Progenitor cell of endocrine pancreas (in vitro differentiated cells): ENCODE measurements around the gene EMCN. TPM values are rescaled to one million over a fixed set of nuclear protein-coding genes. Genes with fewer than 3 reads are reported as not detected.

Source experiments
- DNase-seq: peaks from one replicate; pipeline ENCODE4 v3.0.0; 2021; ENCODE audit warnings: low spot score; ENCODE audit not compliant: unreplicated experiment
- H3K27ac Mint-ChIP-seq: 2 replicates; pipeline ENCODE4 v1.8.0; 2021; ENCODE audit warnings: mild to moderate bottlenecking, moderate library complexity, mixed read lengths
- H3K27me3 Mint-ChIP-seq: 2 replicates; pipeline ENCODE4 v1.8.0; 2021; ENCODE audit warnings: mixed read lengths
- H3K36me3 Mint-ChIP-seq: 2 replicates; pipeline ENCODE4 v1.8.0; 2022; ENCODE audit warnings: mixed read lengths; ENCODE audit not compliant: insufficient read depth
- H3K4me1 Mint-ChIP-seq: 2 replicates; pipeline ENCODE4 v1.8.0; 2021; ENCODE audit warnings: low read depth, mixed read lengths
- H3K4me3 Mint-ChIP-seq: 2 replicates; pipeline ENCODE4 v1.8.0; 2021; ENCODE audit warnings: low read depth, mild to moderate bottlenecking, moderate library complexity, mixed read lengths
- H3K9me3 Mint-ChIP-seq: 2 replicates; pipeline ENCODE4 v1.8.0; 2021; ENCODE audit warnings: low read depth, mixed read lengths
- total RNA-seq: library from RNA; stranded (reverse); gene quantifications from 2 replicates; pipeline ENCODE4 v1.2.1, GENCODE V29; 2021
- TF ChIP-seq, protein P1 (sequence below): fragments of 200-600 bp; sonication (generic); IDR thresholded peaks from one replicate; pipeline ENCODE4 v1.5.0; 2021; ENCODE audit warnings: antibody characterized with exemption, mild to moderate bottlenecking; ENCODE audit not compliant: unreplicated experiment

Gene EMCN
- total RNA-seq, 1 donor from 2014 or later: not detected

GRCh38 chr4:100494166-100494565, 23.7 kb downstream of the EMCN start:
- Mint-ChIP-seq H3K4me1 (no peaks in the 10 kb centered on the region), H3K27ac (no peak overlapping the region), H3K4me3 (no peak overlapping the region), H3K9me3 (peaks cover 9% of the 10 kb centered on the region), H3K36me3 (no peaks in the 10 kb centered on the region), H3K27me3 (no peaks in the 10 kb centered on the region)
- no peak for DNase-seq
- TF ChIP-seq, protein P1, sequence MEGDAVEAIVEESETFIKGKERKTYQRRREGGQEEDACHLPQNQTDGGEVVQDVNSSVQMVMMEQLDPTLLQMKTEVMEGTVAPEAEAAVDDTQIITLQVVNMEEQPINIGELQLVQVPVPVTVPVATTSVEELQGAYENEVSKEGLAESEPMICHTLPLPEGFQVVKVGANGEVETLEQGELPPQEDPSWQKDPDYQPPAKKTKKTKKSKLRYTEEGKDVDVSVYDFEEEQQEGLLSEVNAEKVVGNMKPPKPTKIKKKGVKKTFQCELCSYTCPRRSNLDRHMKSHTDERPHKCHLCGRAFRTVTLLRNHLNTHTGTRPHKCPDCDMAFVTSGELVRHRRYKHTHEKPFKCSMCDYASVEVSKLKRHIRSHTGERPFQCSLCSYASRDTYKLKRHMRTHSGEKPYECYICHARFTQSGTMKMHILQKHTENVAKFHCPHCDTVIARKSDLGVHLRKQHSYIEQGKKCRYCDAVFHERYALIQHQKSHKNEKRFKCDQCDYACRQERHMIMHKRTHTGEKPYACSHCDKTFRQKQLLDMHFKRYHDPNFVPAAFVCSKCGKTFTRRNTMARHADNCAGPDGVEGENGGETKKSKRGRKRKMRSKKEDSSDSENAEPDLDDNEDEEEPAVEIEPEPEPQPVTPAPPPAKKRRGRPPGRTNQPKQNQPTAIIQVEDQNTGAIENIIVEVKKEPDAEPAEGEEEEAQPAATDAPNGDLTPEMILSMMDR: no peak

- H3K4me3 Mint-ChIP-seq: no peak overlapping the region
- H3K9me3 Mint-ChIP-seq: peaks cover 9% of the 10 kb centered on the region
- no peaks in the 10 kb centered on the region for H3K4me1 Mint-ChIP-seq
- no peaks in the 10 kb centered on the region for H3K36me3 Mint-ChIP-seq
- TF ChIP-seq, protein P1: no peak
- H3K27ac Mint-ChIP-seq: no peak overlapping the region
- no peaks in the 10 kb centered on the region for H3K27me3 Mint-ChIP-seq
- no peak for DNase-seq
These were observed 24.1 kb downstream of the EMCN start for GRCh38 chr4:100493756-100494155.

DNA sequence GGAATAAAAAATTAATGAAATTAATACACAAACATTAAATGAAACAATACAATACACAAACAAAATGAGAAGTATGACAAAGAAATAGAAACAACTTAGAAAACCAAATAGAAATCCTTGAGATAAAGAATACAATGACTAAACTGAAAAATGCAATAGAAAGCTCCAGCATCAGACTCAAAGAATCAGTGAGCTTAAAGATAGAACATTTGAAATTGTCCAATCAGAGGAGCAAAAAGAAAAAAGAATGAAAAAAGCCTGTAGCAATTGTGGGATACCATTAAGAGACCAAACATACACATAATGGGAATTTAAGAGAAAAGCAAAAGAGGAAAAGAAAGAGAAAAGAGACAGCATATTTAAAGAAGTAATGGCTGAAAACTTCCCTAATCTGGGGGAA, 25.7 kb downstream of the EMCN start:
- no peak for DNase-seq
- TF ChIP-seq, protein P1: no peak
- no peak overlapping the region for H3K27ac Mint-ChIP-seq
- no peak overlapping the region for H3K4me3 Mint-ChIP-seq
- H3K36me3 Mint-ChIP-seq: no peaks in the 10 kb centered on the region
- H3K9me3 Mint-ChIP-seq: peaks cover 9% of the 10 kb centered on the region
- H3K4me1 Mint-ChIP-seq: no peaks in the 10 kb centered on the region
- H3K27me3 Mint-ChIP-seq: no peaks in the 10 kb centered on the region

- no peak for DNase-seq
- Mint-ChIP-seq H3K4me1 (no peaks in the 10 kb centered on the region), H3K27me3 (no peaks in the 10 kb centered on the region), H3K4me3 (no peak overlapping the region), H3K9me3 (peaks cover 9% of the 10 kb centered on the region), H3K27ac (no peak overlapping the region), H3K36me3 (no peaks in the 10 kb centered on the region)
- TF ChIP-seq, protein P1: no peak
These were observed 28.5 kb downstream of the EMCN start for GRCh38 chr4:100489305-100489704.

- Mint-ChIP-seq H3K36me3 (no peaks in the 10 kb centered on the region), H3K27ac (no peak overlapping the region), H3K4me3 (no peak overlapping the region), H3K4me1 (no peaks in the 10 kb centered on the region), H3K9me3 (no peaks in the 10 kb centered on the region), H3K27me3 (no peaks in the 10 kb centered on the region)
- DNase-seq: no peak
- TF ChIP-seq, protein P1: no peak
These were observed 31.3 kb downstream of the EMCN start for GRCh38 chr4:100486496-100486895.
